Fibroblast of lung (primary cell): ENCODE measurements around the gene S100A9.

ENCODE experiments used
- EZH2 ChIP-seq: IDR thresholded peaks from 2 replicates; pipeline ENCODE4 v1.5.1; 2012; ENCODE audit warnings: low read length, control low read depth, mild to moderate bottlenecking; ENCODE audit errors: missing control alignments
- TF ChIP-seq, protein P1 (sequence below), 2 donors: IDR thresholded peaks in 1 of 2; conservative IDR thresholded peaks in 1 of 2; 1 replicate in 1 of 2; 2 replicates in 1 of 2; pipeline ENCODE4 v1.5.1; 2011 to 2012; ENCODE audit warnings: low read length in 2 of 2, control low read depth in 1 of 2, inconsistent platforms in 1 of 2, low read depth in 1 of 2, mild to moderate bottlenecking in 1 of 2

- no peak for TF ChIP-seq EZH2
- TF ChIP-seq, protein P1, sequence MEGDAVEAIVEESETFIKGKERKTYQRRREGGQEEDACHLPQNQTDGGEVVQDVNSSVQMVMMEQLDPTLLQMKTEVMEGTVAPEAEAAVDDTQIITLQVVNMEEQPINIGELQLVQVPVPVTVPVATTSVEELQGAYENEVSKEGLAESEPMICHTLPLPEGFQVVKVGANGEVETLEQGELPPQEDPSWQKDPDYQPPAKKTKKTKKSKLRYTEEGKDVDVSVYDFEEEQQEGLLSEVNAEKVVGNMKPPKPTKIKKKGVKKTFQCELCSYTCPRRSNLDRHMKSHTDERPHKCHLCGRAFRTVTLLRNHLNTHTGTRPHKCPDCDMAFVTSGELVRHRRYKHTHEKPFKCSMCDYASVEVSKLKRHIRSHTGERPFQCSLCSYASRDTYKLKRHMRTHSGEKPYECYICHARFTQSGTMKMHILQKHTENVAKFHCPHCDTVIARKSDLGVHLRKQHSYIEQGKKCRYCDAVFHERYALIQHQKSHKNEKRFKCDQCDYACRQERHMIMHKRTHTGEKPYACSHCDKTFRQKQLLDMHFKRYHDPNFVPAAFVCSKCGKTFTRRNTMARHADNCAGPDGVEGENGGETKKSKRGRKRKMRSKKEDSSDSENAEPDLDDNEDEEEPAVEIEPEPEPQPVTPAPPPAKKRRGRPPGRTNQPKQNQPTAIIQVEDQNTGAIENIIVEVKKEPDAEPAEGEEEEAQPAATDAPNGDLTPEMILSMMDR (conservative IDR thresholded peaks at IDR 0.05 in 1 of 2, IDR thresholded peaks at IDR 0.05 in 1 of 2; ENCODE audit: low read depth in 1 of 2, low read length in 2 of 2), result no peak
These were observed 48.2 kb upstream of the S100A9 start for GRCh38 chr1:153309441-153309840.
